Activated CD8-positive, alpha-beta memory T cell treated with anti-CD3 and anti-CD28 coated beads for 36 hours (primary cell): ENCODE measurements around the gene UBALD2. TPM values are rescaled to one million over a fixed set of nuclear protein-coding genes. Genes with fewer than 3 reads are reported as not detected.

Source experiments
- CTCF ChIA-PET: fragments of 350-600 bp; sonication (Branson Sonifier 250); formaldehyde crosslinking; loops from one replicate; lab custom pipeline; 2021; ENCODE audit warnings: antibody characterized with exemption; lab: Charles Lee
- POLR2A ChIA-PET: fragments of 350-600 bp; sonication (Branson Sonifier 250); formaldehyde crosslinking; loops from one replicate; lab custom pipeline; 2021; ENCODE audit warnings: antibody characterized with exemption; lab: Charles Lee
- total RNA-seq, 2 experiments: library from RNA; stranded (reverse); gene quantifications; one replicate each; pipeline ENCODE4 v1.2.3, GENCODE V29; 2021

UBALD2 gene
- total RNA-seq, 2 experiments from 2014 or later: 163 to 177 TPM

DNA sequence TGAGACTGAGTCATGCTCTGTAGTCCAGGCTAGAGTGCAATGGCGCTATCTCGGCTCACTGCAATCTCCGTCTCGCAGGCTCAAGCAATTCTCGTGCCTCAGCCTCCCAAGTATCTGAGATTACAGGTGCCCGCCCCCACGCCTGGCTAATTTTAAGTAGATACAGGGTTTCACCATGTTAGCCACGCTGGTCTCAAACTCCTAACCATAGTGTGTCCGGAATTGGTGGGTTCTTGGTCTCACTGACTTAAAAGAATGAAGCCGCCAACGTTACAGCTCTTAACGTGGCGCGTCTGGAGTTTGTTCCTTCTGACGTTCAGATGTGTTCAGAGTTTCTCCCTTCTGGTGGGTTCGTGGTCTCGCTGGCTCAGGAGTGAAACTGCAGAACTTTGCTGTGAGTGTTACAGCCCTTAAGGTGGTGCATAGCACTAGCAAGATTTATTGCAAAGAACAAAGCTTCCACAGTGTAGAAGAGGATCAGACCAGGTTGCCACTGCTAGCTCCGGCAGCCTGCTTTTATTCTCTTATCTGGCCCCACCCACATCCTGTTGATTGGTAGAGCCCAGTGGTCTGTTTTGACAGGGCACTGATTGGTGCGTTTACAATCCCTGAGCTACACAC lies 8.6 kb upstream of the UBALD2 start:
- POLR2A ChIA-PET: interaction anchor here (0.7 to 2.6 kb wide), 12 partner anchors 8 to 110 kb away, joined by 3 to 55 read pairs (median 4); partner anchors contain the start of genes RNF157 and UBALD2
- CTCF ChIA-PET: interaction anchor here (0.6 to 2.7 kb wide), 10 partner anchors 8 to 114 kb away, joined by 3 to 9 read pairs (median 3); partner anchors contain the start of gene UBALD2

DNA sequence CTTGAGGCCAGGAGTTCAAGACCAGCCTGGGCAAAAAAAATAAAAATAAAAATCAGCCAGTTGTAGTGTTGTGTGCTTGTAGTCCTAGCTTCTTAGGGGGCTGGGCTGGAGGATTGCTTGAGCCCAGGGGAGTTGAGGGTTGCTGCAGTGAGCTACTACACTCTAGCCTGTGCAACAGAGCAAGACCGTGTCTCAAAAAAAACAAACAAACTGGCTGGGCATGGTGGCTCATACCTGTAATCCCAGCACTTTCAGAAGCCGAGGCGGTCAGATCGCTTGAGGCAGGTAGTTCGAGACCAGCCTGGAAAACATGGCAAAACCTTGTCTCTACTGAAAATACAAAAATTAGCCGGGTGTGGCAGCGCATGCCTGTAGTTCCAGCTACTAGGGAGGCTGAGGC lies 4.9 kb upstream of the UBALD2 start:
- POLR2A ChIA-PET: no interaction called here
- CTCF ChIA-PET: interaction anchor here (1.5 kb wide), 1 partner anchor 19 kb away, joined by 7 read pairs; no protein-coding TSS in a partner anchor

DNA sequence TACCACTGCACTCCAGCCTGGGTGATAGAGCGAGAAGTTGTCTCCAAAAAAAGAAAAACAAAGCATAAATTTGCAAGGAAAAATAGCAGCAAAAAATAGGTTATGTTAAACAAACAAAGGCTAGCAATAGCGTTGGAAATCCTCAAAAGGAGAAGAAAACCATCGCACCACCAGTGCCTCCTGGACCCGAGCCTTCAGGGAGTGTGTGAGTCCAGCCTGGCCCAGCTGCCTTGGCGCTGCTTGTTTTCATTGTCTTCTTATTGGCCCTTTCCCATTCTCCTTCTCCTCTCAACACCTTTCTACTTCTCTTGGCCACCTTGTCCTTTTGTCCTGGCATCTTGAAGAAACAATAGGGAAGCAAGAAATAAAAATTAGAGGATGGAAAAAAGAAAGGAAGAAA lies 4.5 kb upstream of the UBALD2 start:
- POLR2A ChIA-PET: no interaction called here

DNA sequence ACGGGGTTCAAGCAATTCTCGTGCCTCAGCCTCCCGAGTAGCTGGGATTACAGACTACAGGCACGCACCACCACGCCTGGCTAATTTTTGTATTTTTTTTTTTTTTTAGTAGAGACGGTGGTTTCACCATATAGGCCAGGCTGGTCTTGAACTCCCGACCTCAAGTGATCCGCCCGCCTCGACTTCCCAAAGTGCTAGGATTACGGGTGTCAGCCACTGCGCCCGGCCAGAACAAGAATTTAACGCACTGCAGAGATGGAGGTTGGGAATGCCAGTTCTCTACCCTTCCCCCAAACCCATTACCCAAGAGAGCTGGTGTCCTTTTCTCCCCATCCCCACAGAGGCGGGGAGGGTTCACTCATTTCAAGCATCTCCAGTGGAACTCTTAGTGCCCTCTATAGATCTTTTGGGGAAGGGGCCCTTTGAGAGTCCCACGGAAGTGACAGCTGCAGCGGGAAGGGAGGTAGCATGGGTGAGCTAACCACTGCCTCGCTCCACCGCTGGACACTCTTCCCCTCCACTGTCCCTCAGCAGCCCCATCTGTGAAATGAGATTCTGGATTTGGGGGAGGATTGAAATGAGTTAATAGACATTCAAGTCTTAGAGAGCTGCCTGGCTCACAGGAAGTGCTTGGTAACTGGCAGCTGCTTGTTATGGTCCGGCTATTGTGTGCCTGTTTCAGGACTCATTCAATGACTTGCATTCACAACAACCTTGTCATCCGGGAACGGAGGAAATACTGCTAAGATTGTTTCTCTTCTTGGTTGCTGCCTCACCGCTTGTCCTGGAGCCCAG lies 3.5 kb upstream of the UBALD2 start:
- POLR2A ChIA-PET: interaction anchor here (0.5 to 1.2 kb wide), 3 partner anchors 10 to 76 kb away, joined by 4 to 5 read pairs (median 4); no protein-coding TSS in a partner anchor

More for the DNA sequence above, 4.5 kb upstream of the UBALD2 start:
- CTCF ChIA-PET: interaction anchor here (1.5 kb wide), 1 partner anchor 19 kb away, joined by 7 read pairs; no protein-coding TSS in a partner anchor

DNA sequence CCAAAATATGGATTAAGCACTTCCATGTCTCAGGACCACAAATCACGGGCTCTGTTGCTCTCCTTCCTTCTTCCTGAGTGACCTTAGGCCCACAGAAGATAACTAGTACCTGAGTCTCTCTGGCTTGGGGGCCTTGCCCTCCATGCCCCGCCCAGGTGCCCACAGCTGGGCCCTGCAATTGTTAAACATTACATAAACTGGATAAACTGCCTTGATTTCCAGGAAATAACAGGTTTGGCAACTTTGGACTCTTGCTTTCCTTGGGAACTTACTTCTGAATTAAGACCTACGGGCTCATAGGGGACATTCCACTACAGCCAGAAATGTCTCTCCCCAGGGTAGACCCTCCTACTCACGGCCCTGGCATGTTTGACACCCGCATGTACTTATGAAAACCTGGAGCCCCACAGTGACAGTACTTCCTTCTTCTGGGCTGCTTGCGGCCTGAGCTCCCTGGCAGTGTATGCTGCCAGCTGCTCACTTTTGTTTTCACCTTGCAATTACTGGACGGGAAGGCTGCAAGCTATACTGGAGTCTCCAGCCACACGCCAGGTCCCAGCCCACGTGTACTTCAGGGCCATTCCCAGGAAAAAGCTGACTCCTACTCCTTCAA lies 2.3 kb upstream of the UBALD2 start:
- CTCF ChIA-PET: interaction anchor here (0.8 to 3.3 kb wide), 5 partner anchors 11 to 81 kb away, joined by 3 to 17 read pairs (median 4); no protein-coding TSS in a partner anchor

More for the DNA sequence above, 3.5 kb upstream of the UBALD2 start:
- CTCF ChIA-PET: interaction anchor here (0.7 to 1.5 kb wide), 2 partner anchors 13 to 18 kb away, joined by 3 to 7 read pairs; no protein-coding TSS in a partner anchor

DNA sequence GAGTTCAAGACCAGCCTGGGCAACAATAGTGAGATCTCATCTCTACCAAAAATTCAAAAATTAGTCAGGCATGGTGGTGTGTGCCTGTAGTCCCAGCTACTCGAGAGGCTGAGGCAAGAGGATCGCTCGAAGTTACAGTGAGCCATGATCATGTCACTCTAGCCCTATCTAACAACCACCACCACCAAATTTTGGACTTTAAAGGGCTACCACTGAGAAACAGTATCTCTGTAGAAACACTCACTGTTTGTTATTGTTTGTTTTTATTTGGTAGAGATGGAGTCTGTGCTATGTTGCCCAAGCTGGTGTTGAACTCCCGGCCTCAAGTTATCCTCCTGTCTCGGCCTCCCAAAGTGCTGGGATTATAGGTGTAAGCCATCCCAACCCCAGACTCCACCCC lies 1.3 kb upstream of the UBALD2 start:
- ChIA-PET POLR2A (interaction anchor here (0.7 to 2.4 kb wide), 12 partner anchors 9 to 192 kb away, joined by 3 to 19 read pairs (median 4); partner anchors contain the start of genes RNF157 and SRP68), CTCF (interaction anchor here (0.9 to 3.3 kb wide), 8 partner anchors 7 to 84 kb away, joined by 3 to 17 read pairs (median 6); no protein-coding TSS in a partner anchor)

More for the DNA sequence above, 2.3 kb upstream of the UBALD2 start:
- POLR2A ChIA-PET: interaction anchor here (1.0 to 2.4 kb wide), 4 partner anchors 9 to 24 kb away, joined by 3 to 14 read pairs (median 4); partner anchors contain the start of gene RNF157

DNA sequence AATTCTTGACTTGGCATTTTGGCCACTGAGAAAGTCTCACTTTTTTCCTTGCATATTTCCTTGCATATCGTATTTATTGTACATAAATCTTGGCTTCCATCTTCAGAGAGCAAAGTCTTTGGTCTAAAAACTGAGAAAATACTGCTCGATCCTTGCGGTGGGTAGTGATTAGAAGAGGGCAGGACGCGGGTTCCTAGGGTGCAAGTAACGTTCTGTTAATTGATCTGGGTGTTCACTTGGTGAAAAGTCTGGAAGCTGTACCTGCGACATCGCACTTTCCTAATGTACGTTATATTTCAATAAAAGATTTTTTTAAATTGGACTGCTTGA lies 758 bp upstream of the UBALD2 start:
- CTCF ChIA-PET: interaction anchor here (0.9 to 3.3 kb wide), 8 partner anchors 8 to 121 kb away, joined by 3 to 17 read pairs (median 6); no protein-coding TSS in a partner anchor
- POLR2A ChIA-PET: interaction anchor here (0.6 to 2.4 kb wide), 18 partner anchors 8 to 192 kb away, joined by 3 to 19 read pairs (median 4); partner anchors contain the start of gene SRP68

DNA sequence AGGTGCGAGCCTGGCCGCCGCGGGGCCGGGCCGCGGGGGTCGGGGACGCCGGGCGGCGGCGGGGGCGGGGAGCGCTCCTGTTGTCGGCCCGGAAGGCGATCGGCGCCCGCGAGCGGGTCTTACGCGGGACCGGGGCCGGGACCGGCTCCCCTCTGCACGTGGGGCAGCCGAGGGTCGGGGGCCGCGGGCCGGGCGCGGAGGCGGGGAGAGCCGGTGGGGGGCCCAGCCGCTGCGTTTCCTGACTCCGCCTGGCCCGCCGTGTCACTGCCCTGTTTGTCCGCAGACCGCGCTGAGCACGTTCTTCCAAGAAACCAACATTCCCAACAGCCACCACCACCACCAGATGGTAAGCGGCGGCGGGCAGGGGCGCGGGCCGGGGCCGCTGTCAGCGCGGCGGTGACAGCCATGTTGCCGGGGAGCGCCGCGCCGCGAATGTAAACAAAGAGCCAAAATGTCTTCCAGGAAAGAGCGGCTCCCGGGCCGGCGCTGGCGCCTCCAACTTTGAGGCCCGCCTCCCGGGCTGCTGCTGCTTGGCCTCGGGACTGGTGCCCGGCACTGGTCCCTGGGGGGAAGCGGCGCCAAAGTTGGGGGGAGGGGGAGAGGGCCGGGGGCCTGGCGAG lies 586 bp downstream of the UBALD2 start:
- POLR2A ChIA-PET: interaction anchor here (1.0 to 2.2 kb wide), 12 partner anchors 9 to 194 kb away, joined by 3 to 19 read pairs (median 6); no protein-coding TSS in a partner anchor

DNA sequence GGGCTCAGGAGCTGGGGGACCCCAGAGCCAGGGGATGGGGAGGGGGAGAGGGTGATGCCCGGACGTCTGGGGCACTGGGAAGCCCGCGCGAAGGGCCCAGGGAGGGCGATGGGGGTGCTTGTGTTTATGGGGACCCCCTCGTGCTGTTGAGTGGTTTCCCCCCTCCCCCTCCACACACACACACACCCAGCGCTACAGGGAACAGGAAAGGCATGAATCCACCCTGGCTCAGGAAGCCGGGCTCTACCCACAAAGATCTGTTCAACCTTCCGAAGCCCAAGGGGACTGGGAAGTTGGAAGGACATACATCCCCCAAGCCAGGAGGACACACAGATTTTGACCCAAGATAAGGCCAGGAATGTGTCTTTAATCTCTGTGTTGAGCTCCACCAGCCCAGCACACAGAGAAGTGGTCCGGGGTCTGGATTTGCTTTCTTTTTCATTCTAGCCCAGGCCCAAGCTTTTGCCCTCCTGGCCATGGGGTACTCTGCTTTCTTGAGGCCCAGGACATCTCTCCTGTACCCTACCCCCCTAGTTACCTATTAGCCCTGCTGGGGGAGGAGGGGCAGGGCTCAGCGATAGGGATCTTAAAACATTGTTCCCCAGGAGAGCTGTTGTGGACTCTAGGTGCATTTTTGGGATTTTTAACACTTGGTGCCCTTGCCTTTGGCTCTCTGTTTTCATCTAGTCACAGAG lies 1.2 kb downstream of the UBALD2 start:
- ChIA-PET POLR2A (interaction anchor here (0.5 to 3.8 kb wide), 12 partner anchors 10 to 486 kb away, joined by 3 to 55 read pairs (median 4); no protein-coding TSS in a partner anchor), CTCF (interaction anchor here (0.7 to 2.0 kb wide), 9 partner anchors 13 to 161 kb away, joined by 3 to 12 read pairs (median 5); no protein-coding TSS in a partner anchor)

More for the DNA sequence above, 586 bp downstream of the UBALD2 start:
- CTCF ChIA-PET: interaction anchor here (1.3 to 3.3 kb wide), 6 partner anchors 14 to 123 kb away, joined by 4 to 17 read pairs (median 8); no protein-coding TSS in a partner anchor

DNA sequence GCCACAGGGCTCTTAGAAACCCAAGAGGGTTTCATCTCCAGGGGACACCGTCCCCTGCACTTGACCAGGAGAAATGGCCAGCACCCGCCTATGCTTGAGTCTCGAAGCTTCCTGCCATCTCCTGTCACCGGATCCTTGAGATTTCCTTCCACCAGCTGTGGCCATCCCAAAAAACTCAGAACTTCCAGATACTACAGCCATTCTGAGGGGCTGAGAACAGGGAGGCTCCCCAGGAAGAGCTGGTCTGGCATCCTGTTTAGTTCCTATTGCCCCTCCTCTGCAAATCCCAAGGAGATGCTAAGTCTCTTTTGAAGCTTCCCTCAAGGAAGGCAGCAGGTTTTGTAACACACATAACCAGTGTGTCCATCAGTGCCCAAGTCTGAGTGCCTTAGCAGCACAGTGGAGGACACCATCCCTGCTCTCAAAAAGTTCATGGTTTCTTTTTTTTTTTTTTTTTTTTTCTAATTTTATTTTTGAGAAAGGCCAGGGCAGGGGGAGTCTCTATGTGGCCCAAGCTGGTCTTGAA lies 2.0 kb downstream of the UBALD2 start:
- CTCF ChIA-PET: interaction anchor here (0.6 to 2.0 kb wide), 13 partner anchors 10 to 467 kb away, joined by 3 to 12 read pairs (median 5); no protein-coding TSS in a partner anchor

DNA sequence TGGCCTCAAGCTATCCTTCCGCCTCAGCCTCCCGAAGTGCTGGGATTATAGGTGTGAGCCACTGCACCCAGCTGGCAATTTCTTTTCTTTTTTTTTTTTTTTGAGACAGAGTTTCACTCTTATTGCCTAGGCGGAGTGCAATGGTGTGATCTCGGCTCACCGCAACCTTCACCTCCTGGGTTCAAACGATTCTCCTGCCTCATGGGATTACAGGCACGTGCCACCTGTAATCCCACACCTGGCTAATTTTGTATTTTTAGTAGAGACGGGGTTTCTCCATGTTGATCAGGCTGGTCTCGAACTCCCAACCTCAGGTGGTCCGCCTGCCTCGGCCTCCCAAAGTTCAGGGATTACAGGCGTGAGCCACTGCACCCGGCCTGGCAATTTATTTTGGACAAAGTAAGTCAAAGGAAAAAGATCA lies 2.4 kb downstream of the UBALD2 start:
- POLR2A ChIA-PET: interaction anchor here (0.5 to 6.3 kb wide), 16 partner anchors 9 to 502 kb away, joined by 3 to 55 read pairs (median 6); partner anchors contain the start of gene GALK1
- CTCF ChIA-PET: interaction anchor here (0.6 to 2.5 kb wide), 10 partner anchors 11 to 467 kb away, joined by 3 to 14 read pairs (median 5); no protein-coding TSS in a partner anchor

More for the DNA sequence above, 2.0 kb downstream of the UBALD2 start:
- POLR2A ChIA-PET: interaction anchor here (0.5 to 3.8 kb wide), 16 partner anchors 9 to 487 kb away, joined by 3 to 55 read pairs (median 4); no protein-coding TSS in a partner anchor

DNA sequence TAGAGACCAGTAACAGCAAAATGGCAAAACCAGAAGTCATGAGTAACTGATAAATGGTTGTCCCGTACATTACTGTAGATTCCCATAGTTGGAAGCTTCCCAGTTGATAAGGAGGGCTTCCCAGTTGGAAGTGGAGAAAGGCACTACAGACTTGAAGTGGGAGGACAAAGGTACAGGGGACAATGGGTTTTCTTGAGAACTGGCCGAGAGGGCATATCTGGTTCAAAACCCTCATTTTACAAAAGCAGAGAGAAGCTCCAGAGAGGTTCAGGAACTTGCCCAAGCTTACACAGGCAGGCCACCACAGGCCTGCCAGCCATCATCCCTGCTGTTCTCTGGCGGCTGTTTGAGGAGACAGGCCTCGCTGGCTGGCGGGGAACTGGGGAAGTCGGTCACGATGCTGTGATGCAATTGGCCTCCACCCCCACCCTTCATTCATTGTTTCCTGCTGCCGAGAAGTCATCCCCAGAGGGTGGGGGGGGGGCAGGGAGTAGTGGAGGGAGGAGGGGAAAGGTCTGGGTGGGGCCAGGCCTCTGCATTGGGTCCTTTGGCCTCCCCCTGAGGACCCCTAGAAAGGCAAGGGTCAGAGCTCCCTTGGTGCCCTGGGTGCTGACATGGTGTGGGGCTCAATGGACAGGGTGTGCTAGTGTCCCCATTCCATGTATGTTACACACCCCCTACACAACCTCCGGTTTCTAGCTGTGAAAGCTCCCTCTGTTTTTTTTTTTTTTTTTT lies 3.0 kb downstream of the UBALD2 start:
- ChIA-PET CTCF (interaction anchor here (0.6 to 2.5 kb wide), 12 partner anchors 11 to 468 kb away, joined by 3 to 14 read pairs (median 4); no protein-coding TSS in a partner anchor), POLR2A (interaction anchor here (0.5 to 6.3 kb wide), 19 partner anchors 10 to 635 kb away, joined by 3 to 55 read pairs (median 5); partner anchors contain the start of gene GALK1)

DNA sequence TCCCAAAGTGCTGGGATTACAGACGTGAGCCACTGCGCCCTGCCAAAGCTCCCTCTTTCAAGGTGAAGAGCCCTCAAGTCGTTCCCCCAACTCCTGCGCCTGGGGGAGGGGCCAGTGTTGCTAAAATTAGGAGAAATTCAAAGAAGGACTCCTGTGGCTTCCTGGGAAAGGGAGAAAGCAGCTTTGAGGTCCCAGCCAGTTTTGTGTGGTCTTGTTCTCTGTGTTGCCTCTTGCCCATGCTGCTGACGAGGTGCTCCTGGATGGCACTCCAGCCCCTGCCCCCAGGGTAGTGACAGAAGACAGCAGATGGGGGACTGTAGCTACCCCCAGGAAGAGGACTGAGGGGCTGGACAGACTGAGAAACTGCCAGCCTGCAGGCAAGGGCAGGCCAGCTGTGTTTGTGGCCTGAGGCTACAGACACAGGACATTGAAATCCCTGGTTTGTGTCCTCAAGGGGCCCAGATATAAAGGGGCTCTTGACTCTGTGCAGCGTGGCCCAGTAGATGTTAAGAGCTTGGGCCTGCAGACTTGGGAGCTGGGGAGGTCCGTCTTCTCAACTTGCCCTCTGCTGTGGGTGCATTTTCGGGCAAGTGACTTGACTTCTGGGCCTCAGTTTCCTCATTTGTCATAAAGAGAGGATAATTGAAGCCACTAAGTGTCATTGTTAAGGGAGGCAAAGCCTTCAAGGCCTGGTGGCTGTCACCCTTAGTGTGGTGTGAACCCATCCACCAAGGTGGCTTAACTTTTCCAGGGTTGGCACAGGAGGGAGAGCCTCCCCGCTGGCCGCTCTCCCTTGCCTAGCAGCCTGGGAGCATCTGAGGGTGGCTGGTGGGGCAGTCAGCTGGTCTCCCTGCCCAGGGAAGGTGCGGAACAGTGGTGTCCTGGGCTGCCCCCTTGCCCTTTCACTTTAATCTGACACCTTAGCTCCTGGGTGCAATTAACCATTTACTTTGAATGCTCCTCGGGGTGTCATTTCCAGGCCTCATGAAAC lies 4.1 kb downstream of the UBALD2 start:
- POLR2A ChIA-PET: interaction anchor here (0.6 to 6.3 kb wide), 16 partner anchors 11 to 636 kb away, joined by 3 to 55 read pairs (median 6); partner anchors contain the start of gene SRSF2

DNA sequence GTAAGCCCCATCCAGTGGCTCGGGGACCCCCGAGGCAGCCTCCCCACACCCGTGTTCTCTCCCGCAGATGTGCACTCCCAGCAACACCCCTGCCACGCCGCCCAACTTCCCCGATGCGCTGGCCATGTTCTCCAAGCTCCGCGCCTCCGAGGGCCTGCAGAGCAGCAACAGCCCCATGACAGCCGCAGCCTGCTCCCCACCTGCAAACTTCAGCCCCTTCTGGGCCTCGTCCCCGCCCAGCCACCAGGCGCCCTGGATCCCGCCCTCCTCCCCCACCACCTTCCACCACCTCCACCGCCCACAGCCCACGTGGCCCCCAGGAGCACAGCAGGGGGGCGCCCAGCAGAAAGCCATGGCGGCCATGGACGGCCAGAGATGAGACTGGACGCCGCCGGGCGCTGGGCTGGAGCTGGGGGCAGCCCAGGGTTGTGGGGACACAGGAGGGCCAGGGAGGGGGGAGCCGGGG lies 5.0 kb downstream of the UBALD2 start:
- CTCF ChIA-PET: interaction anchor here (0.5 to 2.8 kb wide), 8 partner anchors 9 to 149 kb away, joined by 3 to 14 read pairs (median 4); no protein-coding TSS in a partner anchor
- POLR2A ChIA-PET: interaction anchor here (1.1 to 6.3 kb wide), 7 partner anchors 14 to 177 kb away, joined by 3 to 55 read pairs (median 17); partner anchors contain the start of gene RNF157

More for the DNA sequence above, 4.1 kb downstream of the UBALD2 start:
- CTCF ChIA-PET: interaction anchor here (0.5 to 2.8 kb wide), 11 partner anchors 10 to 148 kb away, joined by 3 to 14 read pairs (median 5); no protein-coding TSS in a partner anchor
